GM10266 (cell line): ENCODE data around the gene XPO1.

Source experiments
- DNase-seq: peaks from one replicate; pipeline ENCODE4 v3.0.0; 2012; ENCODE audit errors: extremely low spot score
- CTCF ChIP-seq: IDR thresholded peaks from 2 replicates; pipeline ENCODE4 v1.5.1; 2012; ENCODE audit warnings: mild to moderate bottlenecking, low read depth; ENCODE audit not compliant: control insufficient read depth, insufficient read depth; ENCODE audit errors: missing control alignments

Gene XPO1

GRCh38 chr2:61566566-61566965, 28.4 kb upstream of the XPO1 start:
- no peak for TF ChIP-seq CTCF
- no peak for DNase-seq

- TF ChIP-seq CTCF: no peak
- no peak for DNase-seq
Observed at GRCh38 chr2:61562615-61563014, 24.5 kb upstream of the XPO1 start.

GRCh38 chr2:61558160-61558559, 20.0 kb upstream of the XPO1 start:
- no peak for DNase-seq
- TF ChIP-seq CTCF: no peak

GRCh38 chr2:61557381-61557780, 19.2 kb upstream of the XPO1 start:
- no peak for DNase-seq
- no peak for TF ChIP-seq CTCF

GRCh38 chr2:61554604-61555003, 16.4 kb upstream of the XPO1 start:
- no peak for DNase-seq
- TF ChIP-seq CTCF: no peak

GRCh38 chr2:61550375-61551209, 12.4 kb upstream of the XPO1 start:
- TF ChIP-seq CTCF: no peak
- DNase-seq: no peak

- DNase-seq: no peak
- no peak for TF ChIP-seq CTCF
Observed at GRCh38 chr2:61549546-61549945, 11.4 kb upstream of the XPO1 start.
